ENCODE results near the gene ATP13A4. TPM values are rescaled to one million over a fixed set of nuclear protein-coding genes. Genes with fewer than 3 reads are reported as not detected.

Gene ATP13A4
- total and polyA plus RNA-seq, 2 of the 8 experiments (the other 6 are each of a cell fraction or from before 2014, with no cell fraction given), result 0.12 TPM; not detected in 1

GRCh38 chr3:193553586-193553985 lies 1.1 kb downstream of the ATP13A4 start:
- H3K23ac ChIP-seq (ENCODE audit: insufficient read length), result no peak overlapping the region
- H3K27ac ChIP-seq (ENCODE audit: low read depth, low read length), result no peak overlapping the region
- CTCF ChIA-PET (ENCODE audit: partially characterized antibody), result no interaction called here
- no peaks in the 10 kb centered on the region for H3K23me2 ChIP-seq (ENCODE audit: low read depth, low read length)
- H4K8ac ChIP-seq (ENCODE audit: extremely low read depth, insufficient read depth, low read length), result no peak overlapping the region
- no peak overlapping the region for H3K9ac ChIP-seq (replicated peaks in 1 of 4; ENCODE audit: extremely low read depth in 1 of 4, low read depth in 3 of 4, low read length in 3 of 4)
- H3K4me2 ChIP-seq (ENCODE audit: insufficient read depth in 1 of 2, low read depth in 2 of 2, low read length in 2 of 2), result no peak overlapping the region
- POLR2A ChIA-PET (ENCODE audit: partially characterized antibody), result no interaction called here
- no peak overlapping the region for H3K56ac ChIP-seq (replicated peaks; ENCODE audit: insufficient read length, low read depth, low read length)
- no peaks in the 10 kb centered on the region for H3K27me3 ChIP-seq (replicated peaks in 1 of 4; ENCODE audit: control insufficient read depth in 3 of 4, extremely low read depth in 1 of 4, insufficient read depth in 3 of 4, low read length in 3 of 4)
- no peak overlapping the region for H2BK12ac ChIP-seq (ENCODE audit: low read depth, low read length)
- no peak overlapping the region for H2AK5ac ChIP-seq (ENCODE audit: low read depth, low read length)
- 89% methylated on average over 1 of the region's 1 CpG; no CpG with 5 or more reads in 1 of the 2 experiments for WGBS, 2 experiments (ENCODE audit: extremely low coverage in 1 of 2, insufficient coverage in 1 of 2, insufficient read length in 1 of 2, insufficient replicate concordance in 2 of 2, low coverage in 1 of 2, low lambda C conversion rate in 2 of 2, missing lambda C conversion rate in 1 of 2)
- no peak overlapping the region for H2BK20ac ChIP-seq (ENCODE audit: low read length)
- H2BK5ac ChIP-seq (ENCODE audit: low read depth, low read length), result no peak overlapping the region
- peaks cover 0 to 4% (median under 1%) of the 10 kb centered on the region in 4 experiments; a peak in 3 of 7 replicates for H3K4me1 ChIP-seq (replicated peaks in 1 of 4; ENCODE audit: control insufficient read depth in 3 of 4, insufficient read depth in 4 of 4, low read length in 3 of 4)
- H3K79me2 ChIP-seq (ENCODE audit: control insufficient read depth in 1 of 2, insufficient read depth in 2 of 2, low read length in 2 of 2), result no peaks in the 10 kb centered on the region
- no peak for TF ChIP-seq SIN3A (conservative IDR thresholded peaks at IDR 0.05 in 1 of 2, IDR thresholded peaks at IDR 0.05 in 1 of 2; ENCODE audit: low read depth in 1 of 2, low read length in 2 of 2)
- TF ChIP-seq PHF8 (conservative IDR thresholded peaks at IDR 0.05; ENCODE audit: low read depth, low read length), result no peak
- no peak for TF ChIP-seq JUN (IDR thresholded peaks at IDR 0.05; ENCODE audit: low read depth, low read length)
- no peak overlapping the region for H2BK15ac ChIP-seq (ENCODE audit: low read length)
- H2AFZ ChIP-seq (ENCODE audit: low read length), result no peak overlapping the region
- no peak overlapping the region for H3K4me3 ChIP-seq (ENCODE audit: extremely low read depth in 1 of 4, insufficient read depth in 2 of 4, low read depth in 3 of 4, low read length in 4 of 4)
- no peaks in the 10 kb centered on the region for H4K20me1 ChIP-seq (replicated peaks in 1 of 2; ENCODE audit: control insufficient read depth in 1 of 2, insufficient read depth in 2 of 2, low read length in 2 of 2)
- no peak overlapping the region for H3K14ac ChIP-seq (ENCODE audit: insufficient read length)
- no peak overlapping the region for H3K18ac ChIP-seq (ENCODE audit: extremely low read depth, low read length)
- no peak overlapping the region for H3K4ac ChIP-seq (replicated peaks; ENCODE audit: insufficient read length, low read depth, low read length)
- no peak for DNase-seq (ENCODE audit: low read depth in 1 of 2, low spot score in 2 of 2)
- H3K36me3 ChIP-seq (ENCODE audit: control insufficient read depth in 2 of 4, insufficient read depth in 4 of 4, low read length in 3 of 4), result no peaks in the 10 kb centered on the region
- H3K9me3 ChIP-seq (ENCODE audit: insufficient read depth in 2 of 2, low read depth in 1 of 2, low read length in 1 of 2), result no peaks in the 10 kb centered on the region
- no peaks in the 10 kb centered on the region for H3K79me1 ChIP-seq (ENCODE audit: low read depth, low read length)
- H2BK120ac ChIP-seq (replicated peaks; ENCODE audit: low read depth, low read length), result no peak overlapping the region
- H4K5ac ChIP-seq (ENCODE audit: insufficient read length, low read depth, low read length), result no peak overlapping the region
- no peak overlapping the region for H4K91ac ChIP-seq (replicated peaks; ENCODE audit: insufficient read length, low read length)
- no peak for FAIRE-seq
